AG08396 (cell line): Measurements from ENCODE around the gene RNF13.

Source experiments
- DNase-seq: peaks from one replicate; pipeline ENCODE4 v3.0.0; 2012; ENCODE audit warnings: low spot score, mixed read lengths

RNF13 gene

DNA sequence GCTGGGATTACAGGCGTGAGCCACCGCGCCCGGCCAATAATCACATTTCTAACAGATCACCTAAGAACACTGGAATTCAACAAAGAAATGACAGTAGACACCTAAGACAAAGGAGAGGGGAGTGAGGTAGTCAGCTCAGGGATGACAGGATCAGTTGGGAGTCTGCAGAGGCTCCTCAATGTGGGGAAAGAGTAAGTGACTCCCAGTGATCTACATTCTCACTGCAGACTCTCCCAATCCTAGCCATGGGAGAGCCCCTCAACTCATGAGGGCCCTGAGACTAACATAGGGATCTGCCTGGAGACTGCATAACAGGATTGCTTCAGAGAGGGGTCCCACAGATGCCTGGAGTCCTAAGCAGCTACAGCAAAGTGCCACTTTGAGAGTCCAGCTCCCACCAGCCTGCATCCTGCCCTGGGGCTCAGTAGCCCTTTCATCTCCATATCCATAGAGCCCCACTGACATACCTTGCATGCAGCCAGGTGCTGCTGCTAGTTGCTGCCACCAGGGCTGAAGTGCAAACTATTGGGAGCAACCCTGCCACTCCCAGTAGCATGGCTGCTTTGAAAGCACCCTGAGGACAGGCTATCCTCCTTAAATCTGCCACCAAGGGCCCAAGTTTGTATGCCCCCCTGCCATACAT, 179.5 kb downstream of the RNF13 start:
- DNase-seq, result no peak

DNA sequence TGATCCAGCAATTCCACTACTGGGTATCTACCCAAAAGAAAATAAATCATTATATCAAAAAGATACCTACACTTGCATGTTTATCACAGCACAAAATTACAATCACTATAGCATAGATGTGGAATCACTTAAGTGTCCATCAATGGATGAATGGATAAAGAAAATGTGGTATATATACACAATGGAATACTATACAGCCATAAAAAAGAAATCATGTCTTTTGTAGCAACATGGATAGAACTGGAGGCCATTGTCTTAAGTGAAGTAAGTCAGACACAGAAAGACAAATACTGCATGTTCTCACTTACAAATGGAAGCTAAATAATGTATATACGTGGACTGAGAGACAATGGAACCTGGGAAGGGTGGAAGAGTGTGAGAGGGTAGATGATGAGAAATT, 185.9 kb downstream of the RNF13 start:
- DNase-seq, result no peak

DNA sequence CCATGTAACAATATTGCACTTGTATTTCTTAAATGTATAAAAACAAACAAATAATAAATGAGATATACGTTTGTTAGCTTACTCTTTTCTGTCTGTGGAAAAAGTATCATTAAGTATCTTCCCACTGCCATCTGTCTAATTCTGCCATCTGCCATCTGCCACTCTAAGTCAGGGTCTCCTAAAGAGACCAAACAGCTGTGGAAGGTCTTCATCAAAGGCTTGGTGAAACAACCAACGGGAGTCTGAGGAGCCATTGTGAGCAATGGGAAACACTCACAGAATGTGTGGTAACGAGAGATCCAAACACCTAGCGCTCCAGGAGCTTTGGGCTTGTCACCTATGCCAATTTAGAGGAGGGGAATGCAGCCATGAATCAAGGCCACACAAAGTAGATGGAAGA, 186.4 kb downstream of the RNF13 start:
- DNase-seq, result no peak

DNA sequence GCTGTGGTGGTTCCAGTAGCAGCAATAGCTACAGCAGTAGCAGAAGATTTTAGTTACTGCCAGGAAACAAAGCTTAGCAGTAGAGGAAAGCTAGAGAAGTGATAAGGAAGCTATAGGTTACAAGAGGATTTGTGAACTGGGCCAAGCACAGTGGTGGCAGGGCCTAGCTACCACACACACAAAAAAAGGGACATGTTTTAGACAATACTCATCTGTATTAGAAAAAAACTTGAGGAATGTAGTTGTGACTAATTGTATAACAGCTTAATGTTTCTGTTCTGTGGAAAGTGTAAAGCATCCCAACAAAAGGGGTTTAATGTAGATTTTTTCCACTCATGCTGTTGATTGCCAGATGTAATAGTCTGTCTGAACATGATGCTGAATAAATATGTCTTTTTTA, 187.6 kb downstream of the RNF13 start:
- no peak for DNase-seq

DNA sequence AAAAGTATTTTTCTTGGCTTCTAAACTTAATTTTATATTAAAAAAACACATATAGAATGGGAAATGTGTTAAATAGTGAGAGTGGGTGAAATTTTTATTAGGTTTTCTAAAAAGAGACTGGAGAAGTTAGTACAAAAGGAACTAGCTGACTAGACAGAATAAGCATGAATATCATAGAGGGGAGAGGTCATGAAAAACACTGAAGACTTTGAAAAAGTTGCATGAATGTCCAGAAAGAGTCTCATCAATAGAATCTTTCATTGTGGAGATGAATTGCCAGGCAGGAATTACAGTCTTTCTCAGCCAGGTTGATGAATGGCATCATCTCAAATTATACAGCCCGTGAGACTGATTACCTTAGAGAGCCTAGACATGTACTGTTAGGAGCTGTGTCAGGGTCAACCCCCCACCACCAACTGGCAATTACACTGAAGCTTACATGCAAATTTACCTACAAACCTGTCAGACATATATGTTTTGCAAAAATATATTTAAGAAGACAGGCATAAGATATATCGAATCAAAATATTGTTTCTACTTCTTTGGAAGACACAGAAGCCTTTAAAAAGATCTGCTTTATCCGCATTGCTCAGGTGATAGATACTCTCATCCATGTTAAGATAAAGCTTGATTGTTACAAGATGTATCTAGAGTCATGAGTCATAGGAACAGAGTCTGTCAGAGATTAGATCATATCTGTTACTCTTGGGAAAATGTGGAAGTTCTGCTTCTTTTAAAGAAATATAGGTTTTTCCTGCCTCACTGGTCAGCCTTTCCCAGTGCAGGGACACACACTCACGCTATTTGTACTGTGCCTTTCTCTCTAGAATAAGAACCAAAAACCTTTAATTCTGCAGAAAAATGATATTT, 192.5 kb downstream of the RNF13 start:
- DNase-seq, result no peak

DNA sequence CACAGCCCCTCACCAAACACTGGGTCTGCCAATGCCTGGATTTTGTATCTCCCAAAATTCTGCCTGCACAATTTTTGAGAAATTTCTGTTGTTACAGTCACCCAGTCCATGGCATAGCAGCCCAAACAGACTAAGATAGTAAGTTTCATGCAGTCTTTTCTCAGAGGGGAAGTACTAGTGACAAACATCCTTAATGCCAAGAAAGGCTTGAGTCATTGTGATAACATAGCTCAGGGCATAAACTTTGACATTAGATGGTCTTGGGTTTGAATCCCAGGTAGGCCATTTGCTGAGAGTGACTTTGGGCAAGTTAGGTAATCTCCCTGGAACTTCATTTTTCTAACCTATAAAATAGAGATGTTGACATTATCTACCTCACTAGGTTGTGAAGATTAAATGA, 193.8 kb downstream of the RNF13 start:
- DNase-seq, result no peak
